Umbilical cord (tissue), 2 donors: ENCODE measurements around the gene ZNF606. TPM values are rescaled to one million over a fixed set of nuclear protein-coding genes. Genes with fewer than 3 reads are reported as not detected.
"Not testable (repeated sequence)": the region's sequence is repeated elsewhere in the genome, so short reads cannot be mapped to it uniquely, and the experiment has no call there.

Source experiments
- DNase-seq: peaks from one replicate; pipeline ENCODE4 v3.0.0-alpha.2; 2015; ENCODE audit warnings: low spot score
- total RNA-seq: library from RNA; depleted of rRNA; stranded (reverse); fragments of >200 nt; gene quantifications from one replicate; pipeline ENCODE4 v1.2.3, GENCODE V29; 2014; ENCODE audit warnings: low replicate concordance; ENCODE audit not compliant: insufficient read depth

The ZNF606 gene
- total RNA-seq, 1 donor from 2014 or later = 64.8 TPM

DNA sequence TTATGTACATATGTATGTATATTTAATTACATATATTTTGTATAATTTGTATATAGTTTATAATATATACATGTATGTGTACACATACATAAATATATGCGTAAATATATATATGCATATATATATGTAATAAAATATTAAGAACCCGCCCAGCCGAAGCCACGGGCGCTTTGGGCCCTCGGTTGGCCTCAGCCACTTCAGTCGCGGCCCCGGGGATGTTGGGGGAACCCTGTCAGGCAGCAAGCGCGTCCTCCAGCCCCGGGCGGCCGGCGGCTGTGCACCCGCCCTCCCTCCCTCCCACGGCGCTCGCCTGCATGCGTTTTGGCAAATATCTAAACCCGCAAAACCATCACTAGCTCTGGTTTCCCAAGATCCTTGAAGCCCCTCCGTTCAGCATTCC, 7.9 kb upstream of the ZNF606 start:
- no peak for DNase-seq

DNA sequence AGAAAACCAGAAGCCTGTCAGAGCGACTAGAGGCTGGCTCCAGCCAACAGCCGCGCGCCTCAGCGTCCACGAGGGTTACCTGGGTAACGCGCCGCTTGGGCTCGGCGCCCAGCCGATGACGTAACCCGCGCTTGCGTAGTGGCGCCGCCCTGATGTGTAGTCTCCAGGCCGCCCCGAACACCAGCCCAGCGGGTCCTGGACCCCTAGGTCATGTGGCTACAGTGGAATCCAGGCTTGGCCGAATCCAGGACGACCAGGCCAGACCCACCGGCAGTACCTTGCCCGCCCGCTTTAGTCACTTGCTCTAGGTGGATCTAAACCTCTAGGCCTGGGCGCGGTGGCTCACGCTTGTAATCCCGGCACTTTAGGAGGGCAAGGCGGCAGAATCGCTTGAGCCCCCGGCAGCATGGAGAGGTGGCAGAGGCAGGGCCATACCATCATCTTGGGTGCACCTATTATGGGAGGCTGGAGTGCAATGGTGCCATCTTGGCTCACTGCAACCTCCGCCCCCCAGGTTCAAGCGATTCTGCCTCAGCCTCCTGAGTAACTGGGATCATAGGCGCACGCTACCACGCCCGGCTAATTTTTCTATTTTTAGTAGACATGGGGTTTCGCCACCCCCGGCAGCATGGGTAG, 7.2 kb upstream of the ZNF606 start:
- DNase-seq = peak; percentile 93

DNA sequence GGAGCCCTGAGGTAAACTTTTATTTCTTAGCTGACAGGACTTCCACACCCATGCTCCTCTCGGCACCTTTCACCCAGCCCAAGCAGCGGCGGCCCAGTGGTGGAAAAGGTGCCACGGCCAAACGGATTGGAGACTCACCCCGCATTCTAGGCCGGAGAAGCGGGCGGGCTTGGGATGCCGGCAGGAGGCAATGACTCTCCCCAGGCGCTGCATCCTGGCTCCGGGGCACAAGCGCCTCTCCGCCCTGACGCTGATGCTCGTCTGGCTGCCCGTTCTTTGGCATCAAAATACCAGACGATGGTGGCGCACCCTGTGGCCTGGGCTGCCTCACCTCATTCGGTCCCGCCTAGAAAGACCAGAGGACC, 6.7 kb upstream of the ZNF606 start:
- no peak for DNase-seq

DNA sequence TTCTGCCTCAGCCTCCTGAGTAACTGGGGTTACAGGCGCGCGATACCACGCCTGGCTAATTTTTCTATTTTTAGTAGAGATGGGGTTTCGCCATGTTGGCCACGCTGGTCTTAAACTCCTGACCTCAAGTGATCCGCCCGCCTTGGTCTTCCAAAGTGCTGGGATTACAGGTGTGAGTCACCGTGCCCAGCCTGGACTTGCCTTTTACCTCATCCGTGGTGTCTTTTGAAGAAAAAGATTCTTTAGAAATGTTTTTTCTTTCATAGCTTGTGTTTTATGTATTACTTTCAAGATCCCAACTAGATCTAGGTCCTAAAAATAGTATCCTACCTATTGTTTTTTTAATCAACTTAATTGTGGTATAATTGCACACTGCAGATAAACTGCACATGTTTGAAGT, 6.3 kb upstream of the ZNF606 start:
- DNase-seq = not testable (repeated sequence)

DNA sequence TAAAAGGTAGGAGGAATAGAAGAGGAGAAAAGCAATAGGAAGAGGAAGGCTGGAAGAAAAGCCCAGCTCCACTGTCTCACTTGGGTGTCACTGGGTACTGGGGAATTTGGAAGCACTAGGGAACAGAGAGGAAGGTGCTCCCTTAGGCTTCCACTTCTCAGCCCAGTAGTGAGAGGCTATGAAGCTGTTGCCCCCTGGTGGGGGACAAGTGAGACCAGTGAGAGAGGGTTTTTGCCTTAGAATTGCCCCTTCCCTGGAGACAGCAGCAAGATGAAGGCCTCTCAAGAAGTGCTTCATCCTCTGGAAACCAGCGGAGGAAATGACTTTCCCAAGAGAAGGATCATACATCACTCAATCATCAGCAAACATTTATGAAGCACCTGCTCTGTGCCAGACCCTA, 4.7 kb upstream of the ZNF606 start:
- no peak for DNase-seq

DNA sequence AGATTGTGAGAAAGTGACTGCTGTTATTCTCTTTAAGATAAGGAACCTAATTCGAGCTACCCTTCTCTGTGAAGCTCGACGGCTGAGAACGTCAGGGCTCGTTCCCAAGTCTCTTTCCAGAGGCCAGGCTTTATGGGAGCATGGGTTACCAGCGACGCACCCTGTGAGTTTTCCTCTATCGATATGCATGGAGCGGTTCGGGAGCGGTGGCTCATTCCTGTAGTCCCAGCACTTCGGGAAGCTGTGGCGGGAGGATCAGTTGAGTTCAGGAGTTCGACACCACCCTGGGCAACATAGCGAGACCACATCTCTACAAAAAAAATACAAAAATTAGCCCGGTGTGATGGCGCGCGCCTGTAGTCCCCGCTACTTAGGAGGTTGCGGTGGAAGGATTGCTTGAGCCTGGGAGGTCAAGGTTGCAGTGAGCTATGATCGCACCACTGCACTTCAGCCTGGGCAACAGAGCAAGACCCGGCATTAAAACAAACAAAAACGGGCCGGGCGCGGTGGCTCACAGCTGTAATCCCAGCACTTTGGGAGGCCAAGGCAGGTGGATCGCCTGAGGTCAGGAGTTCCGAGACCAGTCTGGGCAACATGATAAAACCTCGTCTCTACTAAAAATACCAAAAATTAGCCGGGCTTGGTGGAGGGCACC, 681 bp upstream of the ZNF606 start:
- DNase-seq = no peak

DNA sequence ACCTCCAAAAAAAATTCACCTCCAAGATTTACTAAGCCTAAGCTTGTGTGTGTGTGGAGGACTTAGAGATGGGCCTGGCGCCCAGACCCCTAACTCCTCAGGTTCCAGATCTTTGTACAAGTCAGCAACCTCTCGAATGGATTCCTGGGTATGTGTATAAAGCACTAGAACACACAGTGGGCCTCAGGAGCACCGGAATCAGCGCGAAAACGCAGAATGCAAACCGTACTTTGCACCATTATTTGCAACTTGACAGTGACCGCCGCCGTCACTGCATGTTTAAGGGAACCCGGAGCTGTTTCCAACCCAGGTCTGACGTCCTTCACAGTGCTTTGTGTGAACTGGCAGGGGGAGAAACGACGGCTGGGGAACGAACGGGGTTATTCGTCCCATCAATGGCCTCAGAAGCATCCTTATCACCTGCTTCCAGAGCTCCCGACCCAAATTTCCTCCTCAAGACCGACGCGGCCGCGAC, 688 bp downstream of the ZNF606 start:
- no peak for DNase-seq

DNA sequence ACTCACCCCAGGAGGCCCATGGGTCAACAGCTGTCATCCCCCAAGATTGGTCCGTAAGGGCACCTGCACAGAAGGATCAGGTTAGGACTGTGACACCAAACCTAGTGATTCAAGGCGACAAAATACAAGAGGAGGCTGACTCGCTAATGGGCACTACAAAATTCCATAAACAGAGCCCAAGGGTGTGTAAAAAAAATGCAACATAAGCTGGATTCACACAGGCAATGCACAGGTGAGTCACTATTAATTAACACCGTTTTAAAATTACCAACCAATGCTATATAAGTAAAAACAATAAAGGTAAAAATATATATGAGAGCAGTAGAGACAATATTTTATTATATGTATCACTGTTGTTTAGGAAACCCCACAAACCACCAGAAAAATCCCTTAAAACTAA, 1.9 kb downstream of the ZNF606 start:
- no peak for DNase-seq

DNA sequence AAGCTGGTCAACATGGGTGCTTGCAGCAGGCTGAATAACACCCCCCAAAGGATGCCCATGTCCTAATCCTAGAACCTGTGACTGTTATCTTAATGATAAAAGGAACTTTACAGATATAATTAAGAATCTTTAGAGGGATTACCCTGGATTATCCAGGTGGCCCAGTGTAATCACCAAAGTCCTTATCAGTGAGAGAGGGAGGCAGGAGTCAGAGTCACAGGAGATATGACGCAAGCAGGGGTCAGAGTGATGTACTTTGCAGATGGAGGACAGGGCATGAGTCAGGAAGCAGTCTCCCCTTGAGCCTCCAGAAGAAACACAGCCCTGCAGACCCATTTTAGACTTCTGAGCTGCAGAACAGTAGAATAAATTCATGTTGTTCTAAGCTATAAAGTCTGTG, 9.8 kb downstream of the ZNF606 start:
- DNase-seq = no peak

DNA sequence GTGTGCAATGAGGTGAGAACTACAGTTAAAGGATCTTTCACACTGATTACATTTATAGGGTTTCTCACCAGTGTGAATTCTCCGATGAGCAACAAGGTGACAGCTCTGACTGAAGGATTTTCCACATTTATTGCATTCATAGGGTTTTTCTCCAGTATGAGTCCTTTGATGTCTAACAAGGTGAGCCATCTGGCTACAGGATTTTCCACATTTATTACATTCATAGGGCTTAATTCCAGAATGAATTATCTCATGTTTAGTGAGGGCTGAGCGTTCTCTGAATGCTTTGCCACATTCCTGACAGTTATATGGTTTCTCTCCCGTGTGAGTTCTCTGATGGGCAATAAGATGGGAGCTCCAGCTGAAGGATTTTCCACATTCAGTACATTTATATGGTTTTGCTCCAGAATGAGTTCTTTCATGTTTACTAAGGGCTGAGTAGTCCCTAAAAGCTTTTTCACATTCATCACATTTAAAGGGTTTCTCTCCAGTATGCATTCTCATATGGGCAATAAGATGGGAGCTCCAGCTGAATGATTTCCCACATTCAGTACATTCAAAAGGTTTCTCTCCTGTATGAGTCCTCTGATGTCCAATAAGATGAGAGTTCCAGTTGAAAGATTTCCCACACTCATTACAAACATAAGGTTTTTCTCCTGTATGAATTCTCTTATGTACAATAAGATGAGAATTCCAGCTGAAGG, 23.9 kb downstream of the ZNF606 start:
- DNase-seq = no peak

DNA sequence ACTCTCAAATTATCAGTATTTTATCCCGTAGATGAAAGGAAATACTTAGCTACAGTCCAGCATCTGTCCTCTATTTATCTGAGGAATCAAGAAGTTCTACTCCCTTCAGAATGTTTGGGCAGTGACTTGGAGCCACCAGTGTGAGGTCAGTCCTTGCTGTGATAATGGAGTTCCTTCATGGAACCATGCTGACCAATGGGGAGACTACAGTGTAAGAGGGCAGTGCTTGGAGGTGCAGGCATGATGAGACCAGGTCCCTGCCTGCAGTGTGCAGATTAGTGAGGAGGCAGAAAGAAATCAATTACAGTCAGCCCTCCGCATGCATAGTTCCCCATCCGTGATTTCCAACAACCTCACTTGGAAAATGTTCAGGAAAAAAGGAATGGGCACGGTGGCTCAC, 28.2 kb downstream of the ZNF606 start, which contains the start of gene C19orf18:
Gene C19orf18 (minus strand): TSS at position 101 of the 400 bp plus-strand sequence. CDS start 102 bp downstream, outside the sequence.
- DNase-seq = no peak

DNA sequence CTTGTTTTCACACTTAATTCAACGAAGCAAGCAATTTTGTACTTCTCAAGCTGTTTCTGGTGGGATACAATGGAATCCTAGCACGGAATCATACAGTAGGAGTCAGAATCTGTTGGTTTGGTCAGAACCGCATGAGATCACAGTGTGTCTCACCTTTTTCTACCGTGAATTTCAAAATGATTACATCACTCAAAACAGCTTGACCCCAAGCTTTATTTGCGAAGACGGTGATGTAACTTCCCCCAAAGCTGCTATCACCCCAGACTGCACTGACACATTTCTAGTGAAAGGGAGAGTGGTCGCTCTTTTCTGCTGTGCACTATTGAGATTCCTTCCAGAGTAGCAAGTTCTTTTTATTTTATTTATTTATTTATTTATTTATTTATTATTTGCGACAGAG, 37.9 kb downstream of the ZNF606 start:
- no peak for DNase-seq

DNA sequence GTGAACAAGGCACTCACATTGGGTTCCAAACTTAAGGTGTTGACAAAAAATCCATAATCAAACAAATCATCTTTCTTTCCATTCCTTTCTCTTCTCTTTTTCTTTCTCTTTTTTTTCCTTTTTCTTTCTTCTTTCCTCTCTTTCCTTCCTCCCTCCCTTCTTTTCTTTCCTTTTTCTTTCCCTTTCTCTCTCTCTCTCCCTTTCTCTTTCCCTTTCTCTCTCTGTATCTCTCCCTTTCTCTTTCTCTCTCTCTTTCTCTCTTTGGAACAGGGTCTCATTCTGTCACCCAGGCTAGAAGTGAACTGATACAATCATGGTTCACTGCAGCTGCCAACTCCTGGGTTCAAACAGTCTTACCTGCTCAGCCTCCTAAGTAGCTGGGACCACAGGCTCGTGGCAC, 40.8 kb downstream of the ZNF606 start:
- DNase-seq = no peak

DNA sequence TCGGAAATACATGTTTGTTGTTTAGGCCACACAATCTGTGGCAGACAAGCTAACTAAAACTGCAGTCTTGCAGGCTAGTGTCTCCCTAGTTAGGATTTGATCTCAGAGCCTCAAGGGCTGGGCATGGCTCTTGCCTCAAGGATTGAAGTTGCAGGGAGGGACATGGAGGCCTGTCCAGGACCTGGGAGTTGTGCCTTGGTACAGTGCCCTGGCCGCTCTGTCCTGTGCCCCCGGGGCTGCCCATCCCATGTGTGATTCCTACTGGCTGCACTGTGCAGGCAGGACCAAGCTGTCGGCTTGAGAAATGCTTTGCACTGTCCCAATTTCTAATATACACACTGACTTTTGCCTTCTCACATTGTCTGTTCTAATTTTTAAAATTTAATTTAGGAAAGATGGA, 47.6 kb downstream of the ZNF606 start:
- DNase-seq = no peak

DNA sequence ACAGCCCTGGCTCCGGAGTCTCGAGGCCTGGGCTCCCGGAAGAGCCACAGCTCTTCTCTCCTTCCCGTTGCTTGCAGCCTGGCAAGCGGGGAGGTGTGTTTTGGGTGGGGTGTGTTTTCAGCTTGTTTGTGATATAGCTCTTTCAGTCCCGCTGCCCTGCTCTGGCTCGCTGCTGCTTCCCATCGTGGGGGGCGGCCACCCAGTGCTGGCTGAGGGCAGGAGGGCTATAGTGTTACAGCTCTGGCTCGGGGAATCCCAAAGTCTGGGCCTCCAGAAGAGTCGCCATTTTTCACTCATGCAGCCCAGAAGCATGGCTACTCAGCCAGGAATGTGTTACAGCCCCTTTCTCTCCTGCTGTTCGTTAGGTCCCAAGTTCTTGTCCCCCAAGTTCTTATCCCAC, 52.9 kb downstream of the ZNF606 start:
- DNase-seq = no peak

DNA sequence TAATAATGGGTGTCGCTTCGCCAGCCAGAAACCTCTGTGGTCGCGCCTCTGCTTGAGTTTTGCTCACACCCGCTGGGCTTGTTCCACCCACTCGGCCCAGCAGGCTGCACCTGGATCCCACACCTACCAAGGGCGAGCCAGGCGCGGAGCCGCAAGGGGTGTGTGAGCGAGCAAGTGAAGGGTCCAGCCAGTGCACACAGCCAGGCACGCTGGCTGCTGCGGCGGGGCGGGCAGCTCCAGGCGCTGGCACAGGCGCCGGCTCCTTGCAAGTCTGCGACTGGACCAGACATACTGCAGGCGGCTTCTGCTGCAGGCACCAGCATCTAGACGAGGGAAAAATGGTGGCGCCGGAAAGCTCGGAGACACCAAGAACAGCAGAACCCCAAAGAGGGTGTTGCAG, 53.3 kb downstream of the ZNF606 start:
- DNase-seq = no peak

DNA sequence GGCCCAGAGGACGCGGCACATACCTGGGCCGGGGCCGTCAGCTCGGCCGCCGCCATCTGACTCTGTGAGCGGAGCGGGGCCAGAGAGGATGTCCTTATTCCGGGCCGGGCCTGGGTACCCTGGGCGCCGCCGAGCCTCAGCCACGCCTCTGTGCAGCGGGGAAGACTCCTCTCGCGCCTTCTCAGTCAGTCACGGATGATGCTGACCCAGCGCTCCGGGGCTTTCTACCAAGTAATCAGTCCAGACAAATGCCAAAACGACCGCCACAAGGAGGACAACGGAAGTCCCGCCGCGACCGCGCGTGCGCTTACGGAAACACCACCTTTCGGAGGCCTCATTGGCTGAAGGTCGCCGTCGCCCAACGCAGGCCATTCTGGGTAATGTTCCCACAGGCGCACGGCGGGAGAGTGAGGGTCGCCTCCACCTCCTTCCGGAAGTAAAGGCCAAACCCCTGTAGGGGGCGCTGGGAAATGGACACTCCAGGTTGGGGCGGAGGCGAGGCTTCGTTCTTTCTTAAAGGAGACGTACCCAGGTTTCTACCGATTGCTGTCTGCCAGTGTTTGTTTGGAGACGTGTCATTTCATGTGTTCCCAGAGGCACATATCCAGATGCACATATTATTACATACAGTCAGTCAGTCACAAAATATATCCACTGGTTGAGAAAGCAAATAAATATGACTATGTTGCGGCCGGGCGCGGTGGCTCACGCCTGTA, 55.0 kb downstream of the ZNF606 start, which contains the start of gene ZNF256:
Gene ZNF256 (minus strand): TSS at position 288 of the 716 bp plus-strand sequence. CDS start 232 bp downstream, at position 56.
- peak; percentile 97 for DNase-seq

DNA sequence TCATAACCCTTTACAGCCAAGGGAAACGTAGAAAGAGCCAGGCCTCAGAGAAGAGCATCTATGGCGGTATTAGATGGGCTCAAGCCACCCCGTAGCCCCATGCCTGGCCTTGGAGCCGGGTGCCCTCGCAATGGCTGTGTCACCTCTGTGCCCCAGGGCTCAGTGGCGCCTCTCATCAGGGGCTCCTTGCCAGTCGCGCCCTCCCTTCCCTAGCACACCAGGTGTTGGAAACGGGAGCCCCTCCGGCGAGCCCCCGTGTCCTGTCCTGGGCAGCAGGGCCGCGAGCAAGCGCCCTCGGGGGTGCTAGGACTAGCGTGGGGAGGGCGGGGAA, 55.6 kb downstream of the ZNF606 start:
- DNase-seq = no peak

DNA sequence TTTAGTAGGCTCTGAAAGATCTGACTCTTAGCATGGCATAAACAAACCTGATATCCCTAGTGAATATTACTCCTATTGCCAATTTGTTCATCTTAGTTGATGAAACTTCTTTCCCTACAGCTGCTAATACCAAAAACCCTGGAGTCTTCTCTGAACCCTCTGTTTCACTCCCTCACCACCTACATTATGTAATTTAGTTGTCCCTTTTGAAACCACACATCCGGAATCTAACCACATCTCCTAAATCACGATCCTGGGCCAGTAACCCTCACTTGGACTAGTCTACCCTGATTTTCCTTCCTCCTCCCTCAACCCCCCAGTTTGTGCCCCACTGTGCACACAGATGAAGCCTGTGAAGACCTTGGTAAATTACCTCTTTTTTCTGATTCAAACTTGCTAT, 56.3 kb downstream of the ZNF606 start:
- DNase-seq = no peak

DNA sequence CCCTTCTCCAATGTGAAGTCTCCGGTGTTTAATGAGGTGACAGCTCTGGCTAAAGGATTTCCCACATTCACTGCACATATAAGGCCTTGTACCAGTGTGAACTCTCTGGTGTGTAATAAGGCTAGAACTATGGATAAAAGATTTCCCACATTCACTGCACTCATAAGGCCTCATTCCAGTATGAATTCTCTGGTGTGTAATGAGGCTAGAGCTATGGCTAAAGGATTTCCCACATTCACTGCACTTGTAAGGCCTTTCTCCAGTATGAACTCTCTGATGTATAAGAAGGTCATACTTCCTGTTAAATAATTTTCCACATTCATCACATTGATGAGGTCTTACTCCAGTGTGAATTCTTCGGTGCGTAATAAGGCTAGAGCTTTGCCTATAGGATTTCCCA, 61.0 kb downstream of the ZNF606 start:
- no peak for DNase-seq

DNA sequence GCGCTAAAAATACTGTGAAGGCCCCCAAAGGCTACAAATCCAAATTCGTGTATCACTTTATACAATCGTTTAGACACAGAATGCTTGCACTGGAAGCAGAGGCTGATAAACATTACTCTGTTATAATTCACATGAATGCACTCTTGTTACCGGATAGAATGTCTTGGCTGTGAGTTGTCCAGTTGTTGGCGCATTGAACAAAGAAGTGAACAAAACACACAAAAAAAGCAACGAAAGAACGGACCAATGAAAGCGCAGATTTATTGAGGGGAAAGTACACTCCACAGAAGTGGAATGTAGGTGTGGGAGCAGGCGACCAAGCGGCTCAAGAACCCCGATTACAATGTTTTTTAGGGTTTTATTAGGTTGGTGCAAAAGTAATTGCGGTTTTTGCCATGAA, 66.9 kb downstream of the ZNF606 start:
- no peak for DNase-seq
